ENCODE results near the gene NFAT5.

NFAT5 gene

DNA sequence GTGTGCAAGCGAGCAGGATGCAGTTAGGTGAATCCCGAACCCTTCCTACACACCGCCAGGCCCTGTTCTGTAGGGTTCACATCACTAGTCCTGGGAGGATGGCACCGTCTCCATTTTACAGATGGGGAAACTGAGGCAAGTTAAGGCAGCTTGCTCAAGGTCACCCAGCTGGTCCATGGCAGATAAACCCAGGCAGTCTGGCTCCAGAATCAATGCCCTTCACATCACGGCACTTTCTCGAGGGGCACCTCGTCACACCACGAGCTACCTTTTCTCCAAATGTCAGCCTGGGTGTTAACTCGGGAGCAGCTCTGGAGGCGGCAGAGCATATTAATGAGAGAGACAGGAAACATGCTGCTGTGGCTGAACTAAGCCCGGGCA, 179.5 kb downstream of the NFAT5 start:
- no peak for DNase-seq

DNA sequence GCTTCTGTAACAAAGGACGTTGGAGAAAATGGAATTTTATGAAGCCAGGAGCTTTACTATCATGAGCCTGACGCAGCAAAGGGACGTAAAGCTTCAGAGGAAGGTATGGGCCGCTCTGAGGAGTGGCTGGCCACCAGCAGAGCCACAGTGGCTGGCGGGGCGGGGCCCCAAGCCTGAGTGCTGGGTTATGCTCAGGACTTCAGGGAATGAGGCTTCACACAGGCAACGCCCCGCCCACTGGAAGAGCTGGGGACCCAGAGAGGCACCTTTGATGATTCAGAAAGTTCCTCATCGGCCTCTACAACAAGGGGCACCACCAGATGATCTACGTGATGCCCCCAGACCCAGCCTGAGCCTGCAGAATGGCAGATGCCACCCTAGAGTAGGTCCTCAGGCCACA, 180.2 kb downstream of the NFAT5 start:
- DNase-seq = no peak

DNA sequence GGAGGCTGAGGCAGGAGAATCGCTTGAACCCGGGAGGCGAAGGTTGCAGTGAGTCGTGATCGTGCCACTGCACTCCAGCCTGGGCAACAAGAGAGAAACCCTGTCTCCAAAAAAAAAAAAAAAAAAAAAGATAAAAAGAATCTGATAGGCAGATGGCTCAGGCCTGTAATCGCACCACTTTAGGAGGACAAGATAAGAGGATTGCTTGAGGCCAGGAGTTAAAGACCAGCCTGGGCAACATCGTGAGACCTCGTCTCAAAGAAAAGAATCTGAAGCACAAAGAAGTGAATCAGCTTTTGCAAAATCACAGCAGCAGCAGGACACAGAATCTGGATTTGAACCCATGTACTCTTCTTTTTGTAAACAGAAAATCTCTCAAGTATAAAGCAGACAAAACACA, 181.3 kb downstream of the NFAT5 start:
- no peak for DNase-seq

DNA sequence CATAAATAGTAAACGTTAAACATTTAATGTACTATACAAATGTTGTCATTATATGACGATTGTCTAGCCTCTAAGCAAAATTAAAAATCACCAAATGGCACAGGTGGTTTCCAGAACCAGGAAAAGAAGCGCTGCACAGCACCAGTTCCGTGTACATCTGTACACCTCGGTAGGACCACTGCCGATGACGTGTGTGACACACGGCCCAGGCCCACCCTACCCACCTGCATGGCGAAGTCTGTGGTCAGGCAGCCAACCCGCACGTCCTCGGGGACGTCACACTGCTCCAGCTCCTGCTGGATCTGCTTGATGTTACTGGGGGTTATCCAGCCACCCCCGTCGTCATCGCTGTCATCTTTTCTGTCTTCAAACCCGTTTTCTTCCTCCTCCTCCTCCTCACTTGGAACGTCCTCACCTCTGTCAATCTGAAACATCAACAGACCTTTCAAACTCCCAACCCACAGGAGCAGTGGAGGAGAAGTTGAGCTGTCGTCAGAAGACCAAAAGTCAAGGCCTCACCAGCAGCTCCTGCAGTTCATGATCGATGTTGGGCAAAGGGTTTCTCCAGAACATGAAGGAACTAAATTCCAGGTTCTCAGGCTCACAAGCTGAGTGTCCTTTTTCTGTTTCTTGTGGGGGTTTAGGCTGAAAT, 183.1 kb downstream of the NFAT5 start:
- DNase-seq = no peak

DNA sequence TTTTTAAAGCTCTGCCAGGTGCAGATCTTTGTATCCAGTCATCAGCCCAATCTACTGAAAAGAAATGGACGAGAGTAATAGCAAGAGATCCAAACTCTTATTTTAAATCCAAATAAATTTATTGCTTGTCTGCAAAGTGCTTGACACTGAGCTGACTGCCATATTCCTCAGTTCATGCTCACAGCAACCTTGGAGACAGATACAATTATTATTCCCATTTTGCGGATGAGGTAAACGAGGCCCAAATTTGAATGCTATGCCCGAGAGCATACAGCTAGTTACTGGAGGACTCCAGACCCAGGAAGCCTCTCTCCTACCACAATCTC, 188.3 kb downstream of the NFAT5 start:
- DNase-seq = peak; percentile 3
